Esophagus squamous epithelium (tissue), 5 donors: Measurements from ENCODE around the gene TAF4. TPM values are rescaled to one million over a fixed set of nuclear protein-coding genes. Genes with fewer than 3 reads are reported as not detected.

Experiments used
- DNase-seq: peaks from one replicate; lab custom pipeline; 2025; lab: John Stamatoyannopoulos, UW
- H3K27ac ChIP-seq, 4 donors: fragments of 200-600 bp; sonication (generic); one replicate each; pipeline ENCODE4 v1.5.1; 2016 to 2019; ENCODE audit warnings: mild to moderate bottlenecking in 1 of 4
- H3K27me3 ChIP-seq, 4 donors: fragments of 200-600 bp; sonication (generic); 1 replicate in 3 of 4; 2 replicates in 1 of 4; pipeline versions ENCODE4 v1.5.1 to v1.6.0; 2017 to 2021; ENCODE audit warnings: antibody characterized with exemption in 1 of 4
- H3K36me3 ChIP-seq, 3 donors: fragments of 200-600 bp; sonication (generic); one replicate each; pipeline ENCODE4 v1.5.1; 2016 to 2019
- H3K4me1 ChIP-seq, 3 donors: fragments of 200-600 bp; sonication (generic); one replicate each; pipeline ENCODE4 v1.5.1; 2017 to 2019
- H3K4me3 ChIP-seq, 4 donors: fragments of 200-600 bp; sonication (generic); 1 replicate in 3 of 4; 2 replicates in 1 of 4; pipeline ENCODE4 v1.5.1; 2016 to 2019; ENCODE audit warnings: mild to moderate bottlenecking in 2 of 4, moderate library complexity in 1 of 4
- H3K9me3 ChIP-seq, 3 donors: fragments of 200-600 bp; sonication (generic); one replicate each; pipeline ENCODE4 v1.5.1; 2016 to 2019
- POLR2A ChIP-seq, 4 donors: fragments of 450-650 bp; IDR thresholded peaks; one replicate each; pipeline ENCODE4 v1.6.1; 2017; ENCODE audit warnings: antibody characterized with exemption in 4 of 4, mild to moderate bottlenecking in 4 of 4, moderate library complexity in 3 of 4
- WGBS, 2 donors: methylation state at CpG; one replicate each; pipeline ENCODE4 v1.1.5; 2018; 5-methylcytosine and 5-hydroxymethylcytosine counted together
- intact Hi-C: fragments of 100-400 bp; cut with DNase I; formaldehyde crosslinking; loops from one replicate; pipeline ENCODE4 v1.15.0; 2022
- total RNA-seq, 4 donors: library from RNA; depleted of rRNA; stranded (reverse); fragments of >200 nt; gene quantifications; one replicate each; pipeline ENCODE4 v1.1.0, GENCODE V29; 2016
- TF ChIP-seq, protein P1 (sequence below), 6 experiments: fragments of 450-650 bp in 4 of 6; fragments of 200-600 bp in 2 of 6; sonication (generic) in 2 of 6; IDR thresholded peaks; one replicate each; pipeline ENCODE4 v1.5.1; 2016 to 2019; ENCODE audit warnings: antibody characterized with exemption in 6 of 6, mild to moderate bottlenecking in 4 of 6, moderate library complexity in 4 of 6
- donor health status: DM: yes; HTN: yes; CAD: no.

Gene TAF4
- total RNA-seq, 4 donors from 2014 or later, result 4.9 to 16.5 (median 14.4) TPM

DNA sequence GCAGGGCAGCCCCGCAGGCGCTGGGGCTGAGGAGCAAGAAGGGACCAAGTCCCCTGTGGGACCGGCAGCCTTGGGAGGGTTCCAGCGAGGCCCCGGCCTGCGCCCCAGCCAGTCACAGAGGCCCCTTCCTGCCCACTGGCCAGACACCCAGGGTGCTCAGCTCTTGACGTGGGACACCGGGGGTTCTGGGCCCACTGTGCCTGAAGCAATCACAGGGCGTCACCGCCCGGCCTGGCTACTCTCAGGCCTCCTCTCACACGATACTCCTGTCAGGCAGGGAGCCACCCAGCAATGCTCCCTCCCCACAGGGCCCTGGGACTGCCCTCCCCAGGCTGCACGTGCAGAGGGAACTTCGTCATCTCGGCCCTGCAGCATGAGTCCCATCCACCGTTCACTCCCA is 14.5 kb downstream of the TAF4 start:
- peaks cover 0 to 36% (median 0%) of the 10 kb centered on the region in 3 donors for H3K36me3 ChIP-seq
- no peak for DNase-seq
- no peak overlapping the region for H3K27ac ChIP-seq
- H3K4me3 ChIP-seq, result no peak overlapping the region
- no peaks in the 10 kb centered on the region for H3K27me3 ChIP-seq
- no peak for TF ChIP-seq POLR2A (IDR thresholded peaks at IDR 0.05)
- TF ChIP-seq, protein P1, sequence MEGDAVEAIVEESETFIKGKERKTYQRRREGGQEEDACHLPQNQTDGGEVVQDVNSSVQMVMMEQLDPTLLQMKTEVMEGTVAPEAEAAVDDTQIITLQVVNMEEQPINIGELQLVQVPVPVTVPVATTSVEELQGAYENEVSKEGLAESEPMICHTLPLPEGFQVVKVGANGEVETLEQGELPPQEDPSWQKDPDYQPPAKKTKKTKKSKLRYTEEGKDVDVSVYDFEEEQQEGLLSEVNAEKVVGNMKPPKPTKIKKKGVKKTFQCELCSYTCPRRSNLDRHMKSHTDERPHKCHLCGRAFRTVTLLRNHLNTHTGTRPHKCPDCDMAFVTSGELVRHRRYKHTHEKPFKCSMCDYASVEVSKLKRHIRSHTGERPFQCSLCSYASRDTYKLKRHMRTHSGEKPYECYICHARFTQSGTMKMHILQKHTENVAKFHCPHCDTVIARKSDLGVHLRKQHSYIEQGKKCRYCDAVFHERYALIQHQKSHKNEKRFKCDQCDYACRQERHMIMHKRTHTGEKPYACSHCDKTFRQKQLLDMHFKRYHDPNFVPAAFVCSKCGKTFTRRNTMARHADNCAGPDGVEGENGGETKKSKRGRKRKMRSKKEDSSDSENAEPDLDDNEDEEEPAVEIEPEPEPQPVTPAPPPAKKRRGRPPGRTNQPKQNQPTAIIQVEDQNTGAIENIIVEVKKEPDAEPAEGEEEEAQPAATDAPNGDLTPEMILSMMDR (IDR thresholded peaks at IDR 0.05), result no peak
- 65 to 72% methylated on average over 4 to 5 of the region's 16 CpGs for WGBS, 2 donors
- no peaks in the 10 kb centered on the region for H3K4me1 ChIP-seq
- no peaks in the 10 kb centered on the region for H3K9me3 ChIP-seq
- intact Hi-C loops, result no loop called here

DNA sequence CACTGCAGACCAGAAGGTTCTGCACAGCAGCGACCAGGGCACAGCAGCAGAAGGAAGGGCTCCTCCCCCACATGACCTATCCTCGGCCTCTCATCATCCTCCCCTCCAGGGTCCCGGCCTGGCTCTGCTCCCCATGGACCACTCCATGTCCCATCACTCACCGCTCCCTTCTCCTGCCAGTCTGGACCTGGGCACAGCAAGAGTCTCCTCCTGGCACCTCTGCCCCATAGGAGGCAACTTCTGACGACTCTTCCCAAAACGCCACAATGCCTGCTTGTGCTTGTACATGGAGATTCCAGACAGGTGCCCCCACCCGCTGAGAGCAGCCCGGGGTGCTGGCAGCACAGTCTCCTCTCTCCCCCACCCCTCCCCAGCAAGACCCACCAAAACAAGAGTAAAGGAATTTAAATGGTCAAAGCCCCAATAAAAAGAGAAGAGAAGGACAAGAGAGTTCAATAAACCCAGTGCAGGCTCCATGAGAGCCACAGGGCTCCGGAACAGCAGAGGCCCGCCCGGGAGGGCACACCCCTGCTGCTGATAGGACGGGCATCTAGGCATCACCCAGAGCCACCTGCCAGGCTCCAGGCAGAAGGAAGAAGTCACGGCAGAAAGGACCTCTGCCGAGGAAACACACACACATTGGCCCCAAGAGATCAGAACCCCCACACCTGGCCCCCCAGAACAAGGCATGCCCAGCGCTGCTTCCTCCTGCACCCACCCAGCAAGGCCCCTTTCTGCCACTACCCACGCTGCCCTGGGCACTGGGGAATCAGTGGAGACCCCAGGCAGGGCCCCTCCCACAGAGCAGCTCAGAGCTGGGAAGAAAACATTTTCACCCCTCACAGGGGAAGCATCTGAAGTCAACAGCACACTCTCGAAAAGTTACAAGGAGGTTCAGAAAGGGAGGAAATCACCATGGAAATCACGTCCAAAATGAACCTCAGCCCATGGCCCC is 15.2 kb downstream of the TAF4 start:
- WGBS, 2 donors, result 73 to 93% methylated on average over 7 to 8 of the region's 18 CpGs
- Histone ChIP-seq H3K4me1 (no peaks in the 10 kb centered on the region), H3K9me3 (no peaks in the 10 kb centered on the region), H3K27ac (no peak overlapping the region), H3K27me3 (no peaks in the 10 kb centered on the region), H3K36me3 (peaks cover 0 to 32% (median 0%) of the 10 kb centered on the region in 3 donors), H3K4me3 (no peak overlapping the region)
- intact Hi-C loops, result no loop called here
- DNase-seq, result no peak
- TF ChIP-seq, protein P1 (IDR thresholded peaks at IDR 0.05), result no peak
- TF ChIP-seq POLR2A (IDR thresholded peaks at IDR 0.05), result no peak

DNA sequence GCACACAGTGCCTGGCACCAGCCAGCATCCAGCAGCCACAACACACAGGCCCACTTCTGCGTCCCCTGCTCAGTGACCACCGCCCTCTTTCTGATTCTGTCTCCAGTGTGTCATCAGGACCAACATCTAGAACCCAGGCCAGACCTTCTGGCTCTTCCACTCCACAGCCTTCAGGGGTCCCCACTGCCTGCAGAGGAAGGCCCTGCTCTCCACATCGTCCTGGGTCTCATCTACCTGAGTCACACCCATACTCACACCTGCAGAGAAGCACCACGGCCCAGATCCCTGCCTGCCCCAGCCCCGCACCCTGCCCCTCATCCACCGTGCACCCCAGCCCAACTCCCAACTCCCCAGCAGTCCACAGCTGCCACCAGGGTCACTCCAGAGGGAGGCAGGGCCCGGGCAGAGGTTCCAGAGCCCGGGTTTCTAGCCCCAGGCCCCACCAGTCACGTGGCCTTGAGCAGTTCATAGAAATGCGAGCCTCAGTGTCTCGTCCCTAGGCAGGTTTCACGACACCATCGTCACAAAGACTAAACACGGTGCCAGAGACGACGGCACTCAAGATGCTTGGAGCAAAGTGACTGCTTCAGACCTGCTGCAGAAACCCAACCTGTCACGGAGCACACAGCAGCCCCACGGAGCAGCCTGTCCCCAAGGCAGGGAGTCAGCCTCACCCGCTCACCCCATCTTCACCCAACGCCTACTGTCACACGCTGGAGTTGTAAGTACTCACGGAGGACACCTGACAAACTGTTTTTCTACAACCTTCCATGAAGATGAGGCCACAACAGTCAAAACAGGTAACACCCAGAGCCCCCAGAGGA is 16.1 kb downstream of the TAF4 start:
- Histone ChIP-seq H3K27me3 (no peaks in the 10 kb centered on the region), H3K9me3 (no peaks in the 10 kb centered on the region), H3K4me1 (no peaks in the 10 kb centered on the region), H3K4me3 (no peak overlapping the region), H3K27ac (no peak overlapping the region), H3K36me3 (peaks cover 0 to 23% (median 0%) of the 10 kb centered on the region in 3 donors)
- TF ChIP-seq, protein P1 (IDR thresholded peaks at IDR 0.05), result no peak
- TF ChIP-seq POLR2A (IDR thresholded peaks at IDR 0.05), result no peak
- DNase-seq, result no peak
- intact Hi-C loops, result no loop called here
- WGBS, 2 donors, result 96 to 97% methylated on average over 4 to 6 of the region's 22 CpGs

DNA sequence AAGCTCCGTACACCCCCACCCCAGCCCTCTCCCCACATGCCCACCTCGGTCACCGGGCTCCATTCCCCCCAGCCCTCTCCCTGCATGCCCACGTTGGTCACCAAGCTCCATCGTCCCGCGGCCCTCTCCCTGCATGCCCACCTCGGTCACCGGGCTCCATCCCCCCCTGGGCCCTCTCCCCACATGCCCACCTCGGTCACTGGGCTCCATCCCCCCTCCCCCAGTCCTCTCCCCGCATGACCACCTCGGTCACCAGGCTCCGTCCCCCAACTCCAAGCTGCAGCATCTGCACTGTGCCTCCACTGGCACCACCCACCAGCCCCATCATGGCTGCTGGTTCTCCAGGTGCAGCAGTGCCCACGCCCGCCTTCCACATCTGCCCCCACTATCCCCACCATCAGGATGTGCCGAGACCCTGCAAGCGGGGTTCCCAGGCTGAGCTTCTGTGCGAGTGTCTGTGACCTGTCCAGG is 16.8 kb downstream of the TAF4 start:
- no peak overlapping the region for H3K27ac ChIP-seq
- peaks cover 0 to 17% (median 0%) of the 10 kb centered on the region in 3 donors for H3K36me3 ChIP-seq
- intact Hi-C loops, result no loop called here
- no peak overlapping the region for H3K4me3 ChIP-seq
- 88 to 89% methylated on average over 9 to 18 of the region's 18 CpGs for WGBS, 2 donors
- no peaks in the 10 kb centered on the region for H3K4me1 ChIP-seq
- TF ChIP-seq, protein P1 (IDR thresholded peaks at IDR 0.05), result no peak
- TF ChIP-seq POLR2A (IDR thresholded peaks at IDR 0.05), result no peak
- no peaks in the 10 kb centered on the region for H3K27me3 ChIP-seq
- DNase-seq, result no peak
- H3K9me3 ChIP-seq, result no peaks in the 10 kb centered on the region
